GM23338 (cell line): ENCODE data around the gene HYAL4.

Experiments
- CREB1 ChIP-seq: fragments of 250-450 bp; sonication (Bioruptor Pico); IDR thresholded peaks from 2 replicates; pipeline ENCODE4 v1.5.0; 2020; ENCODE audit warnings: low read depth, mild to moderate bottlenecking, moderate library complexity
- EZH2 ChIP-seq: fragments of 200-600 bp; sonication (generic); IDR thresholded peaks from one replicate; pipeline ENCODE4 v1.8.0; 2017; ENCODE audit warnings: antibody characterized with exemption, mild to moderate bottlenecking, low read depth; ENCODE audit not compliant: unreplicated experiment
- EZH2phosphoT487 ChIP-seq: fragments of 200-600 bp; sonication (generic); IDR thresholded peaks from one replicate; pipeline ENCODE4 v1.8.1; 2018; ENCODE audit warnings: antibody characterized with exemption; ENCODE audit not compliant: unreplicated experiment
- JUNB ChIP-seq: IDR thresholded peaks from one replicate; pipeline ENCODE4 v1.6.1; 2016; ENCODE audit warnings: antibody characterized with exemption; ENCODE audit not compliant: unreplicated experiment
- NANOG ChIP-seq: IDR thresholded peaks from 2 replicates; pipeline ENCODE4 v1.6.1; 2016; ENCODE audit warnings: antibody characterized with exemption, borderline replicate concordance
- POLR2AphosphoS5 ChIP-seq: IDR thresholded peaks from 2 replicates; pipeline ENCODE4 v1.6.1; 2016; ENCODE audit warnings: antibody characterized with exemption, low read depth
- STAT1 ChIP-seq: IDR thresholded peaks from one replicate; pipeline ENCODE4 v1.6.1; 2016; ENCODE audit warnings: antibody characterized with exemption; ENCODE audit not compliant: unreplicated experiment
- ZNF114 ChIP-seq: fragments of 250-450 bp; sonication (Bioruptor Pico); IDR thresholded peaks from 2 replicates; pipeline ENCODE4 v1.5.0; 2020; ENCODE audit warnings: mild to moderate bottlenecking, moderate library complexity
- ZNF331 ChIP-seq: fragments of 250-450 bp; sonication (Bioruptor Pico); IDR thresholded peaks from 2 replicates; pipeline ENCODE4 v1.5.0; 2020; ENCODE audit warnings: low read depth, mild to moderate bottlenecking, moderate library complexity
- TF ChIP-seq, protein P1 (sequence below): IDR thresholded peaks from one replicate; pipeline ENCODE4 v1.6.1; 2018; ENCODE audit warnings: antibody characterized with exemption; ENCODE audit not compliant: unreplicated experiment
- TF ChIP-seq, protein P2 (sequence below), 2 experiments: fragments of 200-600 bp in 1 of 2; sonication (generic) in 1 of 2; conservative IDR thresholded peaks; 2 replicates each; pipeline versions ENCODE4 v1.5.1 to v1.6.1; 2016 to 2017; ENCODE audit warnings: antibody characterized with exemption in 2 of 2, low read depth in 2 of 2, mild to moderate bottlenecking in 2 of 2, moderate library complexity in 1 of 2

DNA sequence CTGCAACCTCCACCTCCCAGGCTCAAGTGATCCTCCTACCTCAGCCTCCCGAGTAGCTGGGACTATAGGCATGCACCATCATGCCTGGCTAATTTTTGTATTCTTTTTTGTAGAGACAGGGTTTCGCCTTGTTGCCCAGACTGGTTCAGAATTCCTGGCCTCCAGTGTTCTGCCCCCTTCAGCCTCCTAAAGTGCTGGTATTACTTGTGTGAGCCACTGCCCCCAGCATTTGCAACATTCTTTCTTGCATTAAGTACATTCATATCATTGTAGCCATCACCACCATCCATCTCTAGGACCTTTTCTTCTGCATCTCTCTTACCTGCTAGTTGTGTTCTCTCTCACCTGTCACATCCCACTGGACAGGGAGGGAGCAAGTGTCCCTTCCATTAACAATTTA lies 35.5 kb upstream of the HYAL4 start:
- TF ChIP-seq, protein P1, sequence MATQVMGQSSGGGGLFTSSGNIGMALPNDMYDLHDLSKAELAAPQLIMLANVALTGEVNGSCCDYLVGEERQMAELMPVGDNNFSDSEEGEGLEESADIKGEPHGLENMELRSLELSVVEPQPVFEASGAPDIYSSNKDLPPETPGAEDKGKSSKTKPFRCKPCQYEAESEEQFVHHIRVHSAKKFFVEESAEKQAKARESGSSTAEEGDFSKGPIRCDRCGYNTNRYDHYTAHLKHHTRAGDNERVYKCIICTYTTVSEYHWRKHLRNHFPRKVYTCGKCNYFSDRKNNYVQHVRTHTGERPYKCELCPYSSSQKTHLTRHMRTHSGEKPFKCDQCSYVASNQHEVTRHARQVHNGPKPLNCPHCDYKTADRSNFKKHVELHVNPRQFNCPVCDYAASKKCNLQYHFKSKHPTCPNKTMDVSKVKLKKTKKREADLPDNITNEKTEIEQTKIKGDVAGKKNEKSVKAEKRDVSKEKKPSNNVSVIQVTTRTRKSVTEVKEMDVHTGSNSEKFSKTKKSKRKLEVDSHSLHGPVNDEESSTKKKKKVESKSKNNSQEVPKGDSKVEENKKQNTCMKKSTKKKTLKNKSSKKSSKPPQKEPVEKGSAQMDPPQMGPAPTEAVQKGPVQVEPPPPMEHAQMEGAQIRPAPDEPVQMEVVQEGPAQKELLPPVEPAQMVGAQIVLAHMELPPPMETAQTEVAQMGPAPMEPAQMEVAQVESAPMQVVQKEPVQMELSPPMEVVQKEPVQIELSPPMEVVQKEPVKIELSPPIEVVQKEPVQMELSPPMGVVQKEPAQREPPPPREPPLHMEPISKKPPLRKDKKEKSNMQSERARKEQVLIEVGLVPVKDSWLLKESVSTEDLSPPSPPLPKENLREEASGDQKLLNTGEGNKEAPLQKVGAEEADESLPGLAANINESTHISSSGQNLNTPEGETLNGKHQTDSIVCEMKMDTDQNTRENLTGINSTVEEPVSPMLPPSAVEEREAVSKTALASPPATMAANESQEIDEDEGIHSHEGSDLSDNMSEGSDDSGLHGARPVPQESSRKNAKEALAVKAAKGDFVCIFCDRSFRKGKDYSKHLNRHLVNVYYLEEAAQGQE = no peak
- TF ChIP-seq, protein P2, sequence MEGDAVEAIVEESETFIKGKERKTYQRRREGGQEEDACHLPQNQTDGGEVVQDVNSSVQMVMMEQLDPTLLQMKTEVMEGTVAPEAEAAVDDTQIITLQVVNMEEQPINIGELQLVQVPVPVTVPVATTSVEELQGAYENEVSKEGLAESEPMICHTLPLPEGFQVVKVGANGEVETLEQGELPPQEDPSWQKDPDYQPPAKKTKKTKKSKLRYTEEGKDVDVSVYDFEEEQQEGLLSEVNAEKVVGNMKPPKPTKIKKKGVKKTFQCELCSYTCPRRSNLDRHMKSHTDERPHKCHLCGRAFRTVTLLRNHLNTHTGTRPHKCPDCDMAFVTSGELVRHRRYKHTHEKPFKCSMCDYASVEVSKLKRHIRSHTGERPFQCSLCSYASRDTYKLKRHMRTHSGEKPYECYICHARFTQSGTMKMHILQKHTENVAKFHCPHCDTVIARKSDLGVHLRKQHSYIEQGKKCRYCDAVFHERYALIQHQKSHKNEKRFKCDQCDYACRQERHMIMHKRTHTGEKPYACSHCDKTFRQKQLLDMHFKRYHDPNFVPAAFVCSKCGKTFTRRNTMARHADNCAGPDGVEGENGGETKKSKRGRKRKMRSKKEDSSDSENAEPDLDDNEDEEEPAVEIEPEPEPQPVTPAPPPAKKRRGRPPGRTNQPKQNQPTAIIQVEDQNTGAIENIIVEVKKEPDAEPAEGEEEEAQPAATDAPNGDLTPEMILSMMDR (conservative IDR thresholded peaks at IDR 0.05; ENCODE audit: low read depth in 2 of 2) = no peak
- TF ChIP-seq EZH2 (no peak), EZH2phosphoT487 (no peak), POLR2AphosphoS5 (no peak), CREB1 (CRISPR knock-in tag) (no peak), JUNB (no peak), NANOG (no peak), ZNF331 (CRISPR knock-in tag) (no peak), STAT1 (no peak), ZNF114 (no peak)
